ENCODE data around the gene SLC26A3.

- TF ChIP-seq CTCF (IDR thresholded peaks at IDR 0.05; ENCODE audit: low read length) = no peak
- no peak for TF ChIP-seq EZH2 (IDR thresholded peaks at IDR 0.05; ENCODE audit: borderline replicate concordance, low read length)
Measured at GRCh38 chr7:107834401-107834800, 31.4 kb upstream of the SLC26A3 start.

Data from OCI-LY1 (cell line).